GM18526 (cell line): Measurements from ENCODE around the gene DACT3.

Experiments used
- POLR2A ChIP-seq: IDR thresholded peaks from 3 replicates; pipeline ENCODE4 v1.6.1; 2011; ENCODE audit not compliant: insufficient read length; ENCODE audit errors: extremely low read depth

Gene DACT3

DNA sequence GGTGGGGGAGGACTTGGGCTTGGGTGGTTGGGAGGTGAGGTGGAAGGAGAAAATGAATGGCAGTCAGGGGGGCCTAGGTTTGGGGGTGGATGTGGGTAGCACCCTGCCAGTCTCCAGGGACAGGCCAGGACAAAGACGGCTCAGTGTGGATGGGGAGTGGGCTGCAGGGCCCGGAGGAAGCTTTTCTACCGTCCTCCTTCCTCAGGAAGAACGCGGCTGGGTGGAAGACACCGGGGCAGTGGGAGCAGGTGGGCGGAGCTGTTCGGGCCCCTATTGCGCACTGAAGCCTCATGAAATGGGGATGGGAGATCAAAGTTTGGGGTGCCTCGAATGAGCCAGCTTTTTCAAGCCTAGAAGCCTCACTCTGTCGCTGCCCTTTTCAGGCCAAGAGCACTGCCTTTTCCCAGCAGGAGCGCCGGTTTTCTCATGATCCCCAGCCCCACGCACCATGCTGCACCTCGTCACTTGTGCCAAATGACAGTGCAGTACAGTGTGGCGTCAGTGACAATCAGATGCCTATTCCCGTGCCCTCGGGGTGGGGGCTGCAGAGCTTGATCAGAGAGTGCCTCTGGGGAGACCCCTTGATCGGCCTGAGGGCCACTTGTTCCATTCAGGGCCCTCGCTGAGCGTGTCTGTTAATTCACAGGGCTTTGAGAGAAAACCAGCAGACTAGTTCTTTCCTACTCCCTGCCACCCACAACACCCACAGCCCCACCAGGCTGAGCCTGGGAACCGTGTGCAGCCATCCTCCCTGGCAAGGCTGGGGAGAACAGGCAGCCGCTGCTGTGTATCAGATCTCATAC, 58.4 kb downstream of the DACT3 start:
- no peak for TF ChIP-seq POLR2A

DNA sequence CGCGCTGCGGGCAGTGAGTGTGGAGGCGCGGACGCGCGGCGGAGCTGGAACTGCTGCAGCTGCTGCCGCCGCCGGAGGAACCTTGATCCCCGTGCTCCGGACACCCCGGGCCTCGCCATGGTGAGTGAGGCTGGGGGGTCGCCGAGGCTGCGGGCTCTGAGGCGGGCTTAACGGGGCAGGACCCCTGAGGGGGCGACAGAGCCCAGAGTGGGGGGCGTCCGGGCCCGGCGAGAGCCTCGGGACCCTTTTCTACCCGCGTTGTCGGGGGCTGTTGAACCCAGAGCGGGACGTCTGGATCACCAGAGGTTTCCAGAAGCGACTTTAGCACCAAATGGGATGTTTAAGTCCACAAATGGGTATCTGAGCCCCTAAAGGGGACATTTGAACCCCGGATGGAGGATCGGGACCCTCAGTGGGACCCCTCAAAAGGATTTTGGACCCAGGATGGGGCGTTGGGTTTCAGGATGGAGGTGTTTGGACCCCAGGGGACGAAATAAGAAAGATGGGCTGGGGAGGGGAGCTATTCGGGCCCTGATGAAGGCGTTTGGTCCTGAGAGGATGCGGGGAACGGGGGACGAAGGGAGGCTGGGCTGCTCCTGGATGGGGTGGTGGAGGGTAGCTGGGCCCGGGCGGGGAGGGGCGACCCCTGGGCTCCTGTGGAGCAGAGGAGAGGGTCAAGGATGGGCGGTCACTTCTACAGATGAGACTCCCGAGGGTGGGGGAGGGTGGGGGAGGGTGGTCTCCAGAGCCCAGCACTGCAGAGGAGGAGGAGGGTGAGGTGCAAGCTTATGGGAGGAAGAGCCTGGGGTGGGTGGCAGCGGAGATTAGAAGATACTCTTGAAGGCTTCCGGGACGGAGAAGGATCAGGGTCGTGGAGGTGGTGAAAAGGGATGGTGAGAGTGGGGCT, 59.4 kb downstream of the DACT3 start, which contains the start of gene CALM3:
Gene CALM3, plus strand, starts transcription at position 13 of the 907 bp plus-strand sequence. Its CDS starts 105 bp downstream, at position 118.
- peak; percentile 84 for TF ChIP-seq POLR2A

DNA sequence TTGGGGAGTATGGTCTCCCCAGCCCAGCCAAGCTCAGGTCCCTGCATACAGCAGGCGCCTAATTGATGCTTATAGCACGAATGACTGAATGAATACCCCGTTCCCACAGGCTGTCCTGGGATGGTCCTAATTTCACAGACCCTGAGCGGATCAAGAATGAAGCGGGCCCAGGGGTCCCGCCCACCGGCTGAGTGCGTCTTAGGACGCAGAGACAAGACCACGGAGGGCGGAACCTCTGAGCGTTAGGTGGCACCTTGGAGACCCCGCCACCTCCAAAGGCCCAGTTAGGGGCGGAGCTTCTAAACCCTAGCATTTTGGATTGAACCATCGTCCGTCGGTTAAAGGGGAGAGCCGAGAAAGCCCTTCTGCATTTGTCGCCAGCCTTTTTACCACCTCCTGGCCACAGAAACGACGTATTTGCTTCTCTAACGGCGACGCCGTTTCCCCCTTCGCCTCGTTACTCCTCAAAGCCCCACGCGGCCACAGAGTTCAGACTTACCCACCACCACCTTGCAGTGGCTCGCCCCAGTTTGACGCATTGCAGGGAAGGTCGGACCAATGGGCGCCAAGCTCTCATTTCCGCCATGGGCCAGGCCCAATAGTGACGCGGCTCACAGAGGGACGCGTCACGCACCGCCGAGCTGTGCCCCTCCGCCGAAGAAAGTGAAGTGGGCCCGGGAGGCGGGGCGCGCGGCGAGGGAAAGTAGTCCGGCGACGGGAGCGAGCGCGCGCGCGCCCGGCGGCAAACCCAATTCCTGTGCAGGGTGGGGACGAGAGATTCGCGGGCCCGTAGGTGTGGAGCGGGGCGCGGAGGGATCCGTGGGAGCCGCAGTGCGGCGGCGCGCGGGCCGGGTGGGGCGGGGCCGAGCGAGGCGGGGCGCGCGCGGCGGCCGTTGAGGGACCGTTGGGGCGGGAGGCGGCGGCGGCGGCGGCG, 60.3 kb downstream of the DACT3 start:
- peak; percentile 88 for TF ChIP-seq POLR2A

DNA sequence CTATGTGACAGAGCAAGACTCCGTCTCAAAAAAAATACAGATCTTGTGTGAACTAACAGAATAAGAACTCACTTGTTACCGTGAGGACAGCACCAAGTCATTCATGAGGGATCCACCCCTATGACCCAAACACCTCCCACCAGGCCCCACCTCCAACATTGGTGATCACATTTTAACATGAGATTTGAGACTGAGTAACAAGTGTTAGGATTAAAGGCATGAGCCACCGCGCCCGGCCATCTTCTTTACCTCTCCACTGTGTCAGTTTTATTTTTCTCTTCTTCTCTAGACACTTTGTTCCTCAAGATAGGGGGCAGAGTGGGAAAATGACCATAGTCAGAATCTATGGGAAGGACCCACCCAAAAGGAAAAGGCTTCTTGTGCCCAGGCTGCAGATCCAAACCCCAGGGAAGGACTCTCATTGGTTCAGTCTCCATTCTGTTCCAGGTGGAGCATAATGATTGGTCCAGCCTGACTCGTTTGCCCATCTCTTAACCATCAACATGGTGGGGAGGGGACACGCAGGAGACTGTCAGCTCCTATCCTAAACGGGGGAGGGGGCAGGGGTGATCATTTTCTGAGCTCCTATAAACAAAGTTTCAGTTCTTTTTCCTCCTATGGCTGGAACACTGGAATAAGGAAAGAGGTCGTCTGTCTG, 61.1 kb downstream of the DACT3 start:
- no peak for TF ChIP-seq POLR2A

DNA sequence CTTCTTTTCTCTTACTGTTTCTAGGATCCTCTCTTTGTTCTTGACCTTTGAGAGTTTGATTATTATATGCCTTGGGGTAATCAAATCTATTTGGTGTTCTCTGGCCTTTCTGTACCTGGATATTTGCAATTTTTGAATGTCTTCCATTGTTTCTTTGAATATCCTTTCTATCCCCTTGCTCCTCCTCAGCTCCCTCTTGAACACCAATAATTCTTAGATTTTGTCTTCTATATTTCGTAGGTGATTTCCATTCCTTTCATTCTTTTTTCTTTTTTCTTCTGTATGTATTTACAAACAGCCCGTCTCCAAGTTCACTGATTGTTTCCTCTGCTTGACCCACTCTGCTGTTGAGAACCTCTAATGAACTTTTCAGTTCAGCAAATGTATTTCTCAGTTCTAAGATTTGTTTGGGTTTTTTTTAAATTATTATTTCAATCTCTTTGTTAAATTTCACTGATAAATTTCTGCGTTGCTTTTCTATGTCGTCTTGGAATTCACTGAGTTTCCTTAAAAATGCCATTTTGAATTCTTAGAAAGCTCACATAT, 62.5 kb downstream of the DACT3 start:
- no peak for TF ChIP-seq POLR2A
